Loucy (cell line): ENCODE data around the gene NAT8L.

ENCODE experiments used
- H2AFZ ChIP-seq: fragments of 200-600 bp; sonication (generic); 2 replicates; pipeline ENCODE4 v1.6.0; 2016; ENCODE audit warnings: antibody characterized with exemption, mild to moderate bottlenecking, low read length, moderate library complexity
- H3F3A ChIP-seq: fragments of 200-600 bp; 2 replicates; pipeline ENCODE4 v1.6.0; 2016; ENCODE audit warnings: antibody characterized with exemption, low read depth, mild to moderate bottlenecking
- H3K27me3 ChIP-seq: fragments of 200-600 bp; sonication (generic); 2 replicates; pipeline ENCODE4 v1.6.1; 2014; ENCODE audit warnings: low read length, mild to moderate bottlenecking; ENCODE audit not compliant: insufficient read depth, poor library complexity, severe bottlenecking
- H3K36me3 ChIP-seq: fragments of 200-600 bp; sonication (generic); 2 replicates; pipeline ENCODE4 v1.6.1; 2016; ENCODE audit warnings: low read length; ENCODE audit not compliant: insufficient read depth
- H3K4me1 ChIP-seq: fragments of 200-600 bp; sonication (generic); 2 replicates; pipeline ENCODE4 v1.5.1; 2014; ENCODE audit warnings: low read length, mild to moderate bottlenecking; ENCODE audit not compliant: insufficient read depth, poor library complexity, severe bottlenecking
- H3K4me2 ChIP-seq: fragments of 200-600 bp; sonication (generic); 2 replicates; pipeline ENCODE4 v1.6.0; 2014; ENCODE audit warnings: antibody characterized with exemption, low read length, low read depth, mild to moderate bottlenecking; ENCODE audit not compliant: poor library complexity, severe bottlenecking
- H3K4me3 ChIP-seq: fragments of 200-600 bp; sonication (generic); 2 replicates; pipeline ENCODE4 v1.5.1; 2014; ENCODE audit warnings: low read length, mild to moderate bottlenecking, mixed read lengths; ENCODE audit not compliant: poor library complexity, severe bottlenecking
- H3K79me2 ChIP-seq: fragments of 200-600 bp; sonication (generic); 2 replicates; pipeline ENCODE4 v1.6.1; 2014; ENCODE audit warnings: low read length; ENCODE audit not compliant: insufficient read depth
- H3K9ac ChIP-seq: fragments of 200-600 bp; sonication (generic); 2 replicates; pipeline ENCODE4 v1.6.0; 2014; ENCODE audit warnings: mild to moderate bottlenecking, low read depth, low read length, moderate library complexity; ENCODE audit not compliant: poor library complexity, severe bottlenecking
- H3K9me2 ChIP-seq: fragments of 200-600 bp; sonication (generic); replicated peaks from 2 replicates; pipeline ENCODE4 v1.6.1; 2016; ENCODE audit warnings: low read depth, low read length, mixed read lengths
- H3K9me3 ChIP-seq: fragments of 200-600 bp; sonication (generic); 2 replicates; pipeline ENCODE4 v1.6.1; 2014; ENCODE audit warnings: mild to moderate bottlenecking, antibody characterized with exemption, low read length, low read depth; ENCODE audit not compliant: insufficient read depth
- H4K20me1 ChIP-seq: fragments of 200-600 bp; sonication (generic); 2 replicates; pipeline ENCODE4 v1.6.0; 2014; ENCODE audit warnings: antibody characterized with exemption, low read length, mild to moderate bottlenecking; ENCODE audit not compliant: insufficient read depth, poor library complexity, severe bottlenecking
- EZH2phosphoT487 ChIP-seq: fragments of 200-600 bp; IDR thresholded peaks from 2 replicates; pipeline ENCODE4 v1.6.1; 2018; ENCODE audit warnings: antibody characterized with exemption, mild to moderate bottlenecking, moderate library complexity, borderline replicate concordance
- TF ChIP-seq, protein P1 (sequence below): fragments of 200-600 bp; sonication (generic); conservative IDR thresholded peaks from 2 replicates; pipeline ENCODE4 v1.5.1; 2014; ENCODE audit warnings: mild to moderate bottlenecking, antibody characterized with exemption, low read length

Gene NAT8L

GRCh38 chr4:2041239-2042130, 17.6 kb upstream of the NAT8L start:
- Histone ChIP-seq H3K9me3 (no peaks in the 10 kb centered on the region), H2AFZ (0 out of 2 replicates have a peak overlapping the region, but pooled peaks have one; percentile 30), H3K4me2 (peak overlapping the region; percentile 37), H3K79me2 (no peaks in the 10 kb centered on the region), H3K4me1 (no peaks in the 10 kb centered on the region), H3F3A (no peaks in the 10 kb centered on the region), H4K20me1 (no peaks in the 10 kb centered on the region), H3K27me3 (no peaks in the 10 kb centered on the region), H3K4me3 (peak overlapping the region; percentile 59), H3K36me3 (no peaks in the 10 kb centered on the region), H3K9ac (no peak overlapping the region), H3K9me2 (no peaks in the 10 kb centered on the region)
- TF ChIP-seq, protein P1, sequence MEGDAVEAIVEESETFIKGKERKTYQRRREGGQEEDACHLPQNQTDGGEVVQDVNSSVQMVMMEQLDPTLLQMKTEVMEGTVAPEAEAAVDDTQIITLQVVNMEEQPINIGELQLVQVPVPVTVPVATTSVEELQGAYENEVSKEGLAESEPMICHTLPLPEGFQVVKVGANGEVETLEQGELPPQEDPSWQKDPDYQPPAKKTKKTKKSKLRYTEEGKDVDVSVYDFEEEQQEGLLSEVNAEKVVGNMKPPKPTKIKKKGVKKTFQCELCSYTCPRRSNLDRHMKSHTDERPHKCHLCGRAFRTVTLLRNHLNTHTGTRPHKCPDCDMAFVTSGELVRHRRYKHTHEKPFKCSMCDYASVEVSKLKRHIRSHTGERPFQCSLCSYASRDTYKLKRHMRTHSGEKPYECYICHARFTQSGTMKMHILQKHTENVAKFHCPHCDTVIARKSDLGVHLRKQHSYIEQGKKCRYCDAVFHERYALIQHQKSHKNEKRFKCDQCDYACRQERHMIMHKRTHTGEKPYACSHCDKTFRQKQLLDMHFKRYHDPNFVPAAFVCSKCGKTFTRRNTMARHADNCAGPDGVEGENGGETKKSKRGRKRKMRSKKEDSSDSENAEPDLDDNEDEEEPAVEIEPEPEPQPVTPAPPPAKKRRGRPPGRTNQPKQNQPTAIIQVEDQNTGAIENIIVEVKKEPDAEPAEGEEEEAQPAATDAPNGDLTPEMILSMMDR = no peak
- TF ChIP-seq EZH2phosphoT487 = no peak

DNA sequence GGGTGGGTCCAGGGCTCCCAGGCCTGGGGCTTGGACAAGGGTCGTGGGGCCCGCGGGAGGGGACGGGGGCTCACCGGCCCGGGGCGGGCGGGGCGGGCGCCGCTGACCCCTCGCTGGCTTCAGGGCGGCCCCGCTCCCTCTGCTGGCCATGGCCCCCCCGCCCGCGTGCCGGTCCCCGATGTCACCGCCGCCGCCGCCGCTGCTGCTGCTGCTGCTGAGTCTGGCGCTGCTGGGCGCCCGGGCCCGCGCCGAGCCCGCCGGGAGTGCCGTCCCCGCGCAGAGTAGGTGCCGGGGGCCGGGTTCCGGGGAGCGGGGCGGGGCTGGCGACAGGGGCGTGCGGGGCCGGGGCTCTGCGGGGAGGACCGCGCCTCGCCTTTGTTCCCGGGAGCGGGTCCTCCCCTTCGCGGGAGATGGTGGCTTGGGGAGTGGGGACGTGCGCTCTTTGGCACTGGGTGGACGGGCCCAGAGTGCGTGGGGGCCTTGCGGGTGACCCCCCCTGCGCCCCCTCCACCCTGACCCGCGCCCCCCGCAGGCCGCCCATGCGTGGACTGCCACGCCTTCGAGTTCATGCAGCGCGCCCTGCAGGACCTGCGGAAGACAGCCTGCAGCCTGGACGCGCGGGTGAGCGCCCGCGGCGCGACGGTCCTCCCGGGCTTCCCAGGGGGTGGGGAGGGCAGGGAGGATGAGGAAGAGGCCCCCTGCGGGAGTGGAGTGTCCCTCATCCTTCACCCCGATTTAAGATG, 16.8 kb upstream of the NAT8L start:
- peak overlapping the region; percentile 31 for H3K4me2 ChIP-seq
- H3F3A ChIP-seq = no peaks in the 10 kb centered on the region
- H2AFZ ChIP-seq = no peak overlapping the region
- H3K9me3 ChIP-seq = no peaks in the 10 kb centered on the region
- no peaks in the 10 kb centered on the region for H3K9me2 ChIP-seq
- no peaks in the 10 kb centered on the region for H4K20me1 ChIP-seq
- H3K27me3 ChIP-seq = no peaks in the 10 kb centered on the region
- H3K4me1 ChIP-seq = no peaks in the 10 kb centered on the region
- peak overlapping the region; percentile 59 for H3K4me3 ChIP-seq
- TF ChIP-seq, protein P1 = no peak
- TF ChIP-seq EZH2phosphoT487 = no peak
- H3K36me3 ChIP-seq = no peaks in the 10 kb centered on the region
- H3K9ac ChIP-seq = no peak overlapping the region
- no peaks in the 10 kb centered on the region for H3K79me2 ChIP-seq

GRCh38 chr4:2042947-2043395, 16.2 kb upstream of the NAT8L start:
- Histone ChIP-seq H3F3A (no peaks in the 10 kb centered on the region), H3K9ac (no peak overlapping the region), H3K9me2 (no peaks in the 10 kb centered on the region), H3K4me1 (no peaks in the 10 kb centered on the region), H3K79me2 (no peaks in the 10 kb centered on the region), H3K36me3 (no peaks in the 10 kb centered on the region), H2AFZ (no peak overlapping the region), H4K20me1 (no peaks in the 10 kb centered on the region), H3K4me3 (peak overlapping the region; percentile 59), H3K9me3 (no peaks in the 10 kb centered on the region), H3K27me3 (no peaks in the 10 kb centered on the region), H3K4me2 (peak overlapping the region; percentile 31)
- TF ChIP-seq, protein P1 = no peak
- TF ChIP-seq EZH2phosphoT487 = no peak
